Measurements from ENCODE around the gene SHB. TPM values are rescaled to one million over a fixed set of nuclear protein-coding genes. Genes with fewer than 3 reads are reported as not detected.

SHB gene
- total and polyA plus RNA-seq, 10 donors = 1.2 to 20.5 (median 7.1) TPM

- Histone ChIP-seq H3K27me3 (replicated peaks in 1 of 7) (peaks cover 0 to 9% (median 0%) of the 10 kb centered on the region in 7 donors), H3K9me3 (no peaks in the 10 kb centered on the region), H3K4me1 (peaks cover 0 to 45% (median 19%) of the 10 kb centered on the region in 6 donors), H3K27ac (no peak overlapping the region), H3K36me3 (no peaks in the 10 kb centered on the region), H3K4me3 (no peak overlapping the region)
- DNase-seq = no peak
- 70 to 90% (median 83%) methylated on average over 6 of the region's 6 CpGs for WGBS, 5 donors
- TF ChIP-seq CTCF (IDR thresholded peaks at IDR 0.05 in 8 of 11, conservative IDR thresholded peaks at IDR 0.05 in 3 of 11) (no peak), POLR2AphosphoS5 (IDR thresholded peaks at IDR 0.05) (no peak), POLR2A (IDR thresholded peaks at IDR 0.05) (no peak)
- intact Hi-C loops (cut with DNase I; ENCODE audit: low total_unique reads) = no loop called here
These were observed 129.4 kb downstream of the SHB start for GRCh38 chr9:37939575-37940095.

GRCh38 chr9:37938121-37938891 lies 130.7 kb downstream of the SHB start:
- 65 to 85% (median 83%) methylated on average over 20 to 22 of the region's 22 CpGs for WGBS, 5 donors

GRCh38 chr9:37937366-37937765 lies 131.7 kb downstream of the SHB start:
- intact Hi-C loops (cut with DNase I; ENCODE audit: low total_unique reads) = no loop called here

More at GRCh38 chr9:37938121-37938891, 130.7 kb downstream of the SHB start:
- Histone ChIP-seq H3K4me1 (peaks cover 0 to 39% (median 14%) of the 10 kb centered on the region in 6 donors), H3K36me3 (no peaks in the 10 kb centered on the region), H3K9me3 (no peaks in the 10 kb centered on the region), H3K27ac (no peak overlapping the region), H3K27me3 (replicated peaks in 1 of 7) (peaks cover 0 to 7% (median 0%) of the 10 kb centered on the region in 7 donors), H3K4me3 (no peak overlapping the region)
- intact Hi-C loops (cut with DNase I; ENCODE audit: low total_unique reads) = no loop called here
- DNase-seq = no peak
- TF ChIP-seq POLR2AphosphoS5 (IDR thresholded peaks at IDR 0.05) (no peak), CTCF (IDR thresholded peaks at IDR 0.05 in 8 of 11, conservative IDR thresholded peaks at IDR 0.05 in 3 of 11) (no peak), POLR2A (IDR thresholded peaks at IDR 0.05) (no peak)

More at GRCh38 chr9:37937366-37937765, 131.7 kb downstream of the SHB start:
- TF ChIP-seq POLR2AphosphoS5 (IDR thresholded peaks at IDR 0.05) (no peak), POLR2A (IDR thresholded peaks at IDR 0.05) (no peak), CTCF (IDR thresholded peaks at IDR 0.05 in 8 of 11, conservative IDR thresholded peaks at IDR 0.05 in 3 of 11) (no peak)
- H3K27ac ChIP-seq = no peak overlapping the region
- H3K36me3 ChIP-seq = no peaks in the 10 kb centered on the region
- H3K27me3 ChIP-seq (replicated peaks in 1 of 7) = peaks cover 0 to 5% (median 0%) of the 10 kb centered on the region in 7 donors
- WGBS, 5 donors = 89 to 97% (median 93%) methylated on average over 9 of the region's 9 CpGs
- DNase-seq = no peak
- H3K4me1 ChIP-seq = peaks cover 0 to 32% (median 7%) of the 10 kb centered on the region in 6 donors
- no peaks in the 10 kb centered on the region for H3K9me3 ChIP-seq
- H3K4me3 ChIP-seq = no peak overlapping the region
